Mammary epithelial cell (primary cell): Measurements from ENCODE around the gene ETV3.

ENCODE experiments used
- CTCF ChIP-seq, 2 donors: IDR thresholded peaks in 1 of 2; conservative IDR thresholded peaks in 1 of 2; 2 replicates each; pipeline ENCODE4 v1.5.1; 2011 to 2012; ENCODE audit warnings: inconsistent platforms in 2 of 2, low read length in 2 of 2, mild to moderate bottlenecking in 2 of 2, control low read depth in 1 of 2, low read depth in 1 of 2; ENCODE audit not compliant: insufficient read depth in 1 of 2; ENCODE audit errors: extremely low read depth in 1 of 2
- EZH2 ChIP-seq: IDR thresholded peaks from 2 replicates; pipeline ENCODE4 v1.6.1; 2012; ENCODE audit warnings: low read length, inconsistent platforms, borderline replicate concordance

- TF ChIP-seq CTCF (conservative IDR thresholded peaks at IDR 0.05 in 1 of 2, IDR thresholded peaks at IDR 0.05 in 1 of 2; ENCODE audit: extremely low read depth in 1 of 2, insufficient read depth in 1 of 2, low read depth in 1 of 2, low read length in 2 of 2), result peak; percentile 88 to 94
- TF ChIP-seq EZH2, result no peak
Measured at GRCh38 chr1:157090196-157090647, 48.0 kb downstream of the ETV3 start.
